ENCODE measurements around the gene CLIP4. TPM values are rescaled to one million over a fixed set of nuclear protein-coding genes. Genes with fewer than 3 reads are reported as not detected.
"Not testable (repeated sequence)": the region's sequence is repeated elsewhere in the genome, so short reads cannot be mapped to it uniquely, and the experiment has no call there.

Gene CLIP4
- total RNA-seq, 1 donor from 2014 or later: 23.6 TPM

DNA sequence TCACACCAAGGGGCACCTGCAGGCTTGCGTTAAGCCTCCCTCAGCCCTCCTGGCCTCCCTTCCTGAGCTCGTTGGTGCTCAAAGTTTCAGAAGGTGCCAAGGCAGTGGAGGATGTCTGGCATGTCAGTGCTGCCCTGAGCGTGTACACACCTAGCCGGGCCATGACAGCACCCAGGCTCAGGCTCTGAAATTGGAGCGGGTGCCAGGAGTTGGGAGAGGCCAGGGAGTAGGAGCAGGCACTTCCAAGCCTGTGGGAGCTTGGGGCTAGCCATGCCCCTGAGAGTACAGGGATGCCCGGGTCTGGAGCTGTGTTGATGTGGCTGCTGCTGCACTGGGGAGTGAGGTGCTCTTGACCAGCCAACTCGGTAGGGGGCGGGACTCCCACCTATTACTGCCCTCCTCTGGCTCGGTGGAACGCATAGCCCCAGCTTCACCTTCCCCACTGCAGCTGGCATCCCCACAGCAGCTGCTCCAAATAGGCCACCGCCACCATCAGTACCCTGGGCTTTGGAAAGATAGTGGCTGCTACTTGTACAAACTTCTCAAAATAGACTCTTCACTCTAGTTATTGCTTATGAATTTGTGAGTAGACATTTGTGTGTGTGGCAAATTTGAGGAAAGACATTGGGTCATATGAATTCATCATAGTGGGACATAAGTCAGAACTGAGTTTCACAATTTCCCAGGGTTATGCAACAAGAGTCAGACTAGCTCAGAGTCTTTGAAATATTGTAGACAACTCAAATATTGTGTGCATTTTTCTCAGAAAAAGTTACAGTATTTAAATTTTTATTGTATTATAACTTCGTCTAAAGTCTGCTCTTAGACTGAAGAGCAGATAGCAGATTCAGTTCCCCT lies 34.1 kb upstream of the CLIP4 start:
- H3K4me1 Mint-ChIP-seq: no peaks in the 10 kb centered on the region
- no peaks in the 10 kb centered on the region for H3K36me3 Mint-ChIP-seq (ENCODE audit: low read depth)
- no peaks in the 10 kb centered on the region for H3K9me3 Mint-ChIP-seq
- H3K27ac Mint-ChIP-seq: no peak overlapping the region
- H3K27me3 Mint-ChIP-seq: no peaks in the 10 kb centered on the region
- DNase-seq: no peak
- H3K4me3 Mint-ChIP-seq: no peak overlapping the region
- intact Hi-C loops (cut with micrococcal nuclease): no loop called here

- Mint-ChIP-seq H3K27ac (no peak overlapping the region), H3K4me1 (no peaks in the 10 kb centered on the region), H3K36me3 (ENCODE audit: low read depth) (no peaks in the 10 kb centered on the region), H3K9me3 (no peaks in the 10 kb centered on the region), H3K27me3 (peaks cover 3% of the 10 kb centered on the region), H3K4me3 (no peak overlapping the region)
- no peak for DNase-seq
- intact Hi-C loops (cut with micrococcal nuclease): no loop called here
These were observed 32.3 kb upstream of the CLIP4 start for GRCh38 chr2:29082804-29083495.

DNA sequence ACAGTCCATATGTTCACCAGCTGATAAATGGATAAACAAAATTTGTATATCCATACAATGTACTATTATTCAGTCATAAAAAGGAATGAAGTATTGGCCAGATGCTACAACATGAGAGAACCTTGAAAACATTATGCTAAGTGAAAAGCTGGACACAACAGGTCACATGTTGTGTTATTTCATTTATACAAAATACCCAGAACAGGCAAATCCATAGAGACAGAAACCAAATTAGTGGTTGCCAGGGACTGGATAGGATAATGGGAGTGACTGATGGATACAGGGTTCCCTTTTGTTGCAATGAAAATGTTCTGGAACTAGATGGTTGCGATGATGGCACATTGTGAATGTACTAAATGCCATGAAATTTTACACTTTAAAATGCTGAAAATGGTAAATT lies 30.7 kb upstream of the CLIP4 start:
- no peaks in the 10 kb centered on the region for H3K4me1 Mint-ChIP-seq
- H3K9me3 Mint-ChIP-seq: no peaks in the 10 kb centered on the region
- H3K27me3 Mint-ChIP-seq: peaks cover 14% of the 10 kb centered on the region
- H3K36me3 Mint-ChIP-seq (ENCODE audit: low read depth): no peaks in the 10 kb centered on the region
- DNase-seq: no peak
- H3K27ac Mint-ChIP-seq: no peak overlapping the region
- no peak overlapping the region for H3K4me3 Mint-ChIP-seq
- intact Hi-C loops (cut with micrococcal nuclease): no loop called here

DNA sequence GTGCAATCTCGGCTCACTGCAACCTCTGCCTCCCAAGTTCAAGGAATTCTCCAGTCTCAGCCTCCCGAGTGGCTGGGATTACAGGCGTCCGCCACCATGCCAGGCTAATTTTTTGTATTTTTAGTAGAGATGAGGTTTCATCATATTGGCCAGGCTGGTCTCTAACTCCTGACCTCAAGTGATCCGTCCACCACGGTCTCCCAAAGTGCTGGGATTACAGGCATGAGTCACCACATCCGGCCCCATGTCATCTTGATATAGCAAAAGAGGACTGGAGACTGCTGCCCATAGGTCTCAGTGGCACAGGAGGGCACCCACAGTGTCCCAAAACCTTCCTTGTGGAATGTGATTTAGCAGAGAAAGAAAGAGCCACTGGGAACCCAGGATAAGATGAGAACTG lies 24.9 kb upstream of the CLIP4 start:
- H3K9me3 Mint-ChIP-seq; DNase-seq; H3K4me1 Mint-ChIP-seq; H3K4me3 Mint-ChIP-seq; intact Hi-C loops (cut with micrococcal nuclease); H3K36me3 Mint-ChIP-seq (ENCODE audit: low read depth); H3K27ac Mint-ChIP-seq: not testable (repeated sequence)
- peaks cover 23% of the 10 kb centered on the region for H3K27me3 Mint-ChIP-seq

- no peaks in the 10 kb centered on the region for H3K4me1 Mint-ChIP-seq
- intact Hi-C loops (cut with micrococcal nuclease): no loop called here
- no peak overlapping the region for H3K4me3 Mint-ChIP-seq
- H3K27me3 Mint-ChIP-seq: peaks cover 15% of the 10 kb centered on the region
- no peaks in the 10 kb centered on the region for H3K36me3 Mint-ChIP-seq (ENCODE audit: low read depth)
- no peak overlapping the region for H3K27ac Mint-ChIP-seq
- no peaks in the 10 kb centered on the region for H3K9me3 Mint-ChIP-seq
- DNase-seq: no peak
These were observed 18.2 kb upstream of the CLIP4 start for GRCh38 chr2:29096969-29097368.

DNA sequence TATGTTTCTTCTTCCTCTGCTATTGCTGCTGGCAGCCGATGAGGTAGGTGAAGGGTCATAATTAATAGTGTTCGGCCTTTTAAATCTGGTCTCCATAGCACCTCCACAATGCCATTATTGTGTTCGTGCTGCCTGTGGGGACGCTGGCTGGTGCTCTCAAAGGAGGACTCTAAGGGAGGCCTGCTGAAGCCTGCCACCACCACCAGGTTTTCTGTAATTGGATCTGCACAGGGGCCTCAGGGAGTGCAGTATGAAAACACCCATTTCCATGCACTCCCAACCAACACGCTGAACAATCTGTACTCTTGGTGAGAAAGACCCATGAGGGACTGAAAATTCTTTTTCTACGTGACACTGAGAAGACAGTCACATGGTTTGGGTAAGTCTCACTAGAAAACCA lies 17.6 kb upstream of the CLIP4 start:
- DNase-seq: no peak
- Mint-ChIP-seq H3K27ac (no peak overlapping the region), H3K4me3 (no peak overlapping the region), H3K27me3 (peaks cover 14% of the 10 kb centered on the region), H3K9me3 (no peaks in the 10 kb centered on the region), H3K4me1 (peaks cover 3% of the 10 kb centered on the region), H3K36me3 (ENCODE audit: low read depth) (no peaks in the 10 kb centered on the region)
- intact Hi-C loops (cut with micrococcal nuclease): no loop called here

DNA sequence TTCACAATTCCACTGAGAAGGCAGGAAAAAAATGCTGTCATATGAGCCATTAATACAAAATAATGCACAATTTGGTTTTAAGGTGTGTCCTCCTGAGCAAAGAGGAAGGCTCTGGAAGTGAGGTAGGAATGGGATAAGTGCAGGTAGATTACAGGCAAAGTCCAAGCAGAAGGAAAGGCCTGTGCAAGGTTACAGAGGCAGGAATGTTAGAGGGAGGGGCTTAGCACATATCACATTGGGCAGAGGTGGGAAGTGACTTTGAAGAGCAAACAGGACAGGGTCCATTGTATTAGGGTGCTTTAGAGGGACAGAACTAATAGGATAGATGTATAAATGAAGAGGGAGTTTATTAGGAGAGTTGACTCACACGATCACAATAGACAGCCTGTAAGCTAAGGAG lies 14.7 kb upstream of the CLIP4 start:
- H3K27me3 Mint-ChIP-seq: peaks cover 11% of the 10 kb centered on the region
- no peaks in the 10 kb centered on the region for H3K36me3 Mint-ChIP-seq (ENCODE audit: low read depth)
- no peaks in the 10 kb centered on the region for H3K9me3 Mint-ChIP-seq
- H3K27ac Mint-ChIP-seq: no peak overlapping the region
- H3K4me1 Mint-ChIP-seq: peaks cover 3% of the 10 kb centered on the region
- DNase-seq: no peak
- intact Hi-C loops (cut with micrococcal nuclease): no loop called here
- H3K4me3 Mint-ChIP-seq: no peak overlapping the region

DNA sequence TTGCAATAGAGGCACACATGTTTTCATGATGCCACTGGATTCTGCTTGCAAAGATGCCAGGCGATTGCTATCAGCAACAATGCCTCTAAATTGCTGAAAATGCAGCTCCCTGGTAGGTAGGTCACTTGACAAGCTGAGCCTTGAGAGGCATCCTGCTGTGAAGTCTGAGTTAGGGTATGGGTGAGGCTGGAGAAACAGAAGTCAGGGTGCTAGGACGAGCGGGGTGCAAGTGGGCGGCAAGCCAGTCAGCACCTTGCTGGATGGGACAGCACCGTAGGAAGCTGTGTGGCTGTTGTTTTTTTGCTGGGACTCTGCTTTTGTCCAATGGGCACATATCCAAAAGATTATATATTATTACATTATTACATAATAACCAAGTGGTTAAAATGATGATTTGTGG lies 10.5 kb upstream of the CLIP4 start:
- Mint-ChIP-seq H3K36me3 (ENCODE audit: low read depth) (no peaks in the 10 kb centered on the region), H3K4me3 (no peak overlapping the region), H3K27me3 (peaks cover 4% of the 10 kb centered on the region), H3K9me3 (no peaks in the 10 kb centered on the region), H3K27ac (no peak overlapping the region), H3K4me1 (peaks cover 3% of the 10 kb centered on the region)
- no peak for DNase-seq
- intact Hi-C loops (cut with micrococcal nuclease): no loop called here

DNA sequence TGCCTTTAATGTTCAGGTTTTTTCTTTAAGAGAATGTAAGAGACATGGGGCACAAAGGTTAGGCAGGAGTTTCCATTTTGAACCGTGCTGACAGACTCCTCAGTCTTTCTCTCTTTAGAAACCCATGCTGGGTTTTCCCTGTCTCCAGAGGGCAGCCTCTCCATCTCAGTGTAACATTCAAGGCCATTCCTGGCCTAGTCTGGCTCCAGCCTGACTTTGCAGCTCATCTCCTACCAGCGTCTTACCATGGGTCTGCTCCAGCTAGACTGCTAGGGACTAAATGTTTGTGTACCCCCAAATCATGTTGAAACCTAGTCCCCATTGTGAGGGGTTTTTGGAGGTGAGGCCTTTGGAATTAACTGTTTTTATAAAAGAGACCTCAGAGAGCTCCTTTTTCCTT lies 9.8 kb upstream of the CLIP4 start:
- peaks cover 3% of the 10 kb centered on the region for H3K4me1 Mint-ChIP-seq
- no peaks in the 10 kb centered on the region for H3K36me3 Mint-ChIP-seq (ENCODE audit: low read depth)
- no peak overlapping the region for H3K4me3 Mint-ChIP-seq
- no peaks in the 10 kb centered on the region for H3K9me3 Mint-ChIP-seq
- peaks cover 4% of the 10 kb centered on the region for H3K27me3 Mint-ChIP-seq
- no peak overlapping the region for H3K27ac Mint-ChIP-seq
- no peak for DNase-seq
- intact Hi-C loops (cut with micrococcal nuclease): no loop called here

DNA sequence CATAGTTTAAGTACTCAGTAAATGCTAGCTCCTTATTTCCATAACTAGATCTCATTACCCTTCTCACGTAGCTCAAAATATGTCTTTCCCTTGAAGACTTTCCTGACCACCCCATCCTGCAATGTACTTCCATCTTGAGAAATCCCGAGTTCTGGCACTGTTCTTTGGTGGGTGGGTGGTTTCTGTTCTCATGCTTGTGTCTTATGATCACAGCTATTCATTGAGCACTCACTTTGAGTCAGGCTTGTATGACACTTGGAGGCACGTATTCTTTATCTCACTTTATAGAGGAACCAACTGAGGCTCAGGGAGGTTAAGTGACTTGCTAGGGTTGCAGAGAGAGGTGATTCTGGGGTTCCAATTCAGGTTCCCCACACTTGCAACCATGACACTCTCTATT lies 9.0 kb upstream of the CLIP4 start:
- intact Hi-C loops (cut with micrococcal nuclease): no loop called here
- no peaks in the 10 kb centered on the region for H3K36me3 Mint-ChIP-seq (ENCODE audit: low read depth)
- no peaks in the 10 kb centered on the region for H3K9me3 Mint-ChIP-seq
- H3K4me3 Mint-ChIP-seq: no peak overlapping the region
- H3K4me1 Mint-ChIP-seq: peaks cover 6% of the 10 kb centered on the region
- no peak for DNase-seq
- peaks cover 2% of the 10 kb centered on the region for H3K27me3 Mint-ChIP-seq
- H3K27ac Mint-ChIP-seq: no peak overlapping the region

GRCh38 chr2:29106980-29107388 lies 8.2 kb upstream of the CLIP4 start:
- Mint-ChIP-seq H3K36me3 (ENCODE audit: low read depth) (no peaks in the 10 kb centered on the region), H3K9me3 (no peaks in the 10 kb centered on the region), H3K4me3 (no peak overlapping the region), H3K27me3 (no peaks in the 10 kb centered on the region), H3K27ac (no peak overlapping the region), H3K4me1 (peaks cover 6% of the 10 kb centered on the region)
- no peak for DNase-seq
- intact Hi-C loops (cut with micrococcal nuclease): no loop called here

- H3K27me3 Mint-ChIP-seq; H3K4me3 Mint-ChIP-seq; DNase-seq; intact Hi-C loops (cut with micrococcal nuclease); H3K4me1 Mint-ChIP-seq; H3K36me3 Mint-ChIP-seq (ENCODE audit: low read depth); H3K9me3 Mint-ChIP-seq; H3K27ac Mint-ChIP-seq: not testable (repeated sequence)
These were observed 7.7 kb upstream of the CLIP4 start for GRCh38 chr2:29107547-29107946.

- H3K27ac Mint-ChIP-seq: no peak overlapping the region
- no peak for DNase-seq
- no peaks in the 10 kb centered on the region for H3K36me3 Mint-ChIP-seq (ENCODE audit: low read depth)
- intact Hi-C loops (cut with micrococcal nuclease): no loop called here
- peaks cover 3% of the 10 kb centered on the region for H3K4me1 Mint-ChIP-seq
- no peak overlapping the region for H3K4me3 Mint-ChIP-seq
- H3K9me3 Mint-ChIP-seq: no peaks in the 10 kb centered on the region
- H3K27me3 Mint-ChIP-seq: no peaks in the 10 kb centered on the region
These were observed 7.0 kb upstream of the CLIP4 start for GRCh38 chr2:29108225-29108624.

DNA sequence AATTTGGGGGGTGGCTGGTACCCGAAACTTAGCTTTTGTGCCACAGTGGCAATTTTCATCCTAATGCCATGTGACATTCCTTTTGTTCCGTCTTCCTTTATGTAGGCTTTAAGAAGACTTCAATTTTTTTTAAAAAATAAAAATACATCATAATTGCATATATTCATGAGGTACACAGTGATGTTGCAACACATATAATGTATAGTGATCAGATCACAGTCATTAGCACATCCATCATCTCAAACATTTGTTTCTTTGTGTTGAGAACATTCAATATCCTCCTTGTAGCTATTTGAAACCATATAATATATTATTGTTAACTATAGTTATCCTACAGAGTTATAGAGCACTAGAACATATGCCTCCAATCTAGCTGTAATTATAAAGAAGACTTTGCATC lies 6.0 kb upstream of the CLIP4 start:
- Mint-ChIP-seq H3K9me3 (no peaks in the 10 kb centered on the region), H3K27ac (no peak overlapping the region), H3K4me1 (peaks cover 3% of the 10 kb centered on the region), H3K27me3 (peaks cover 2% of the 10 kb centered on the region), H3K4me3 (no peak overlapping the region), H3K36me3 (ENCODE audit: low read depth) (no peaks in the 10 kb centered on the region)
- no peak for DNase-seq
- intact Hi-C loops (cut with micrococcal nuclease): no loop called here

Data from activated CD4-positive, alpha-beta T cell treated with anti-CD3 and anti-CD28 coated beads, Interleukin-2, amount 10 ng/mL, durations not matched to agents 24 days and 14 days (primary cell).